Measurements from ENCODE around the gene AKAP11.
A peak's percentile ranks its signal among the peaks of the same experiment; 100 is the strongest.

Gene AKAP11

DNA sequence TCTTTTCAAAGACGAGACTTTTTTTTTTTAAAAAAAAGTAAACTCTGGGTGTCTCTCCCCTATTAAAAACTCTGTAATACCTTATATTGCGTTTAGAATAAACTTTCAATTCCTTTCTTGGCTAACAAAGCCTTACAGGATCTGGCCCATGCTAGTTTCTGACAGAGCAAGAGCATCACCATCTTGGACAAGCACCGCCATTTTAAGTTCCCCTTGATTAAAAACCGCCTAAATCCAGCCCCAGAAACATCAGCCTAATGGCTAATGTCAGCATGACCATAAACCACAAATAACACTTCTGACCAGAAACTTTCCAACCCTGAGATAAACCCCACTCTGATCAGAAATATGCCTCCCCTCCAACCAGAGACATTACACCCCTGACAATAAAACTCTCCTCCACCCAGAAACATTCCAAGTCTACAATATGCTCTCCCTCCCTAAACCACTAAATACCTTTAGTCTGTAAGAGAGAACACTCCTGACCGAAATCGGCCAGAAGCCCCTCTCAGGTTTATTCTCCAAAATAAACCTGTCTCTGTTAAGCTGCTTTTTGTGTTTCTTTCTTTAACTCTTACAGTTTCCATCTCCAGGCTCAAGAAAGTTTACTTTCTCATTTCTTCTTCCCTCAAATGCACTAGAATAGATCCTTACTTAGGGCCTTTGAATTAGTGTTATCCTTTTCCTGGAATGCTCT is 1.6 kb upstream of the AKAP11 start:
- H3K4me3 ChIP-seq (ENCODE audit: low read depth, low read length): no peak overlapping the region
- TF ChIP-seq, protein P1, sequence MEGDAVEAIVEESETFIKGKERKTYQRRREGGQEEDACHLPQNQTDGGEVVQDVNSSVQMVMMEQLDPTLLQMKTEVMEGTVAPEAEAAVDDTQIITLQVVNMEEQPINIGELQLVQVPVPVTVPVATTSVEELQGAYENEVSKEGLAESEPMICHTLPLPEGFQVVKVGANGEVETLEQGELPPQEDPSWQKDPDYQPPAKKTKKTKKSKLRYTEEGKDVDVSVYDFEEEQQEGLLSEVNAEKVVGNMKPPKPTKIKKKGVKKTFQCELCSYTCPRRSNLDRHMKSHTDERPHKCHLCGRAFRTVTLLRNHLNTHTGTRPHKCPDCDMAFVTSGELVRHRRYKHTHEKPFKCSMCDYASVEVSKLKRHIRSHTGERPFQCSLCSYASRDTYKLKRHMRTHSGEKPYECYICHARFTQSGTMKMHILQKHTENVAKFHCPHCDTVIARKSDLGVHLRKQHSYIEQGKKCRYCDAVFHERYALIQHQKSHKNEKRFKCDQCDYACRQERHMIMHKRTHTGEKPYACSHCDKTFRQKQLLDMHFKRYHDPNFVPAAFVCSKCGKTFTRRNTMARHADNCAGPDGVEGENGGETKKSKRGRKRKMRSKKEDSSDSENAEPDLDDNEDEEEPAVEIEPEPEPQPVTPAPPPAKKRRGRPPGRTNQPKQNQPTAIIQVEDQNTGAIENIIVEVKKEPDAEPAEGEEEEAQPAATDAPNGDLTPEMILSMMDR (IDR thresholded peaks at IDR 0.05; ENCODE audit: low read depth, low read length): no peak
- TF ChIP-seq, protein P2, sequence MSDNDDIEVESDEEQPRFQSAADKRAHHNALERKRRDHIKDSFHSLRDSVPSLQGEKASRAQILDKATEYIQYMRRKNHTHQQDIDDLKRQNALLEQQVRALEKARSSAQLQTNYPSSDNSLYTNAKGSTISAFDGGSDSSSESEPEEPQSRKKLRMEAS (IDR thresholded peaks at IDR 0.05; ENCODE audit: low read depth, low read length): no peak
- no peak for TF ChIP-seq POLR2A (IDR thresholded peaks at IDR 0.05; ENCODE audit: extremely low read depth, insufficient read length)
- no peak for TF ChIP-seq MYC (IDR thresholded peaks at IDR 0.05; ENCODE audit: low read depth, low read length)
- no peak for DNase-seq (ENCODE audit: low read depth)

DNA sequence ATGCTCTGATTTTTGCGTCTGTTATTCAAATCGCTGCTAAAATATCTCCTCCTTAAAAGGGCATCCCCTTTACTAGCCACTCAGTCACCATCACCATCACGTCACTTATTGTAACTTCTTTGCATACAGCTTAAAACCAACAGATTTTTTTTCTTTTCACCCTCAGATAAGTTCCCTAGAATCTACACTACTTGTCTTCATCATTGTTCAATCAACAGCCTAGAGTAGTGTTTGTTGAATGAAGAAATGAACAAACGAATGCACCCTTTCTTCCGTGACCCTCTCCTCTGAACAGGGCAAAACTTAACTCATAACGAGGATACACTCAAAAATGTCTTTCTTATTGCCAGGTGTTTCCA is 1.1 kb upstream of the AKAP11 start:
- DNase-seq (ENCODE audit: low read depth): no peak
- peak overlapping the region; percentile 47 for H3K4me3 ChIP-seq (ENCODE audit: low read depth, low read length)
- TF ChIP-seq, protein P2 (IDR thresholded peaks at IDR 0.05; ENCODE audit: low read depth, low read length): no peak
- TF ChIP-seq, protein P1 (IDR thresholded peaks at IDR 0.05; ENCODE audit: low read depth, low read length): no peak
- no peak for TF ChIP-seq MYC (IDR thresholded peaks at IDR 0.05; ENCODE audit: low read depth, low read length)
- no peak for TF ChIP-seq POLR2A (IDR thresholded peaks at IDR 0.05; ENCODE audit: extremely low read depth, insufficient read length)

DNA sequence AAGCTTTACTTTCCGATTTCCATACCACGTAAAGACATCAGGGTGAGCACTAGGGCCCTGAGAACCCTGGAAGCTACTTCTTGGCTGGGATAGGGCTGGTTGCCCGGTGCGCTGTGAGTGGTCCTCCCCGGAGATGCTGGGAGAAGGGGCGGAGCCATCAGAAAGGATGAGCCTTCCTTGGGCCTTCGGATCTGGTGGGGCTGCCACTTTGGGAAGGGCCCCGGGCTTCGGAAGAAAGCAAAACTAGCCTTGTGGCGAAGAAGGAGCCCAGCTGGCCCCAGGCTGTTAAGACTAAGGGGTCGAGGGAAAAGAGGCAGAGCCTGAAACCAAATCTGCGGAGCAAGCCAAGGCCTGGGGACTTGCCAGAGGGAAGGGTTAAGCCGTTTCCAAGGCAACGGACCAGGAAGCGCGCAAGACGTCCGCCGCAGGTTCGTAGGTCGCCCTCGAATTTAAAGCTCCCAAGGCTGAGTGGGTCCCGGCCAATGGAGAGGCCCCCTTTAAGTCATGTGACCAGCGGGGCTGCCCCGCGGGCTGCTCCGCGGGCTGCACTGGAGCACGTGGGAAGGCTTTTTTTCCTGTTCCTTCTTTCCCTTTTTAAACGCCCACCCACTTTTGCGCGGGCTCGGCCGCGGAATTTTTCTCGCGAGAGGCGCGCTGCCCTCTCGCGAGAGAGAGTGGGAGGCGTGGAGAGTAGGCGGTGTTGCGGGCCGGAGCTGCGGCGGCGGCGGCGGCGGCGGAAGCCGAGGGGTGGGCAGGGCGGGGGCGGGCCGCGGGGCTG is 426 bp upstream of the AKAP11 start:
- TF ChIP-seq, protein P2 (IDR thresholded peaks at IDR 0.05; ENCODE audit: low read depth, low read length): peak; percentile 100
- peak; percentile 99 for TF ChIP-seq MYC (IDR thresholded peaks at IDR 0.05; ENCODE audit: low read depth, low read length)
- TF ChIP-seq POLR2A (IDR thresholded peaks at IDR 0.05; ENCODE audit: extremely low read depth, insufficient read length): peak; percentile 20
- TF ChIP-seq, protein P1 (IDR thresholded peaks at IDR 0.05; ENCODE audit: low read depth, low read length): no peak
- peak; percentile 97 for DNase-seq (ENCODE audit: low read depth)

DNA sequence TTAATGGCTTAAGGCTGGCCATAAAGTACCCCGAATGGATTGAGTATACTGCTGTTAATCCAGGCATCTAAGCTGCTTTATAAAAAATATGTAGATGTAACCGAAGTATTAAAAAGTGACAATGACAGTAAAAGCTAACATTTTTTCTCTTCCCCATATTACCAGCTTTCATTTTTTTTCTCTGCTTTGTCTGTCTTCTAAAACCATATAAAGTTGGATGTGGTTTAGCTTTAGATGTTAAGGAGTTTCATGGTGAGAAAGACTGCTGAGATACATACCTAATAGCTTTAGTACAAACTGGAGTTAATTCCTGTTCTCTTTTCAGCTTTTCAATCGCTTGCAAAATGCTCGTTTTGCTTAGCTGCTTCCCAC is 838 bp downstream of the AKAP11 start:
- TF ChIP-seq, protein P1 (IDR thresholded peaks at IDR 0.05; ENCODE audit: low read depth, low read length): no peak
- TF ChIP-seq POLR2A (IDR thresholded peaks at IDR 0.05; ENCODE audit: extremely low read depth, insufficient read length) (no peak), MYC (IDR thresholded peaks at IDR 0.05; ENCODE audit: low read depth, low read length) (no peak)
- TF ChIP-seq, protein P2 (IDR thresholded peaks at IDR 0.05; ENCODE audit: low read depth, low read length): no peak
- no peak for DNase-seq (ENCODE audit: low read depth)
- H3K4me3 ChIP-seq (ENCODE audit: low read depth, low read length): peak overlapping the region; percentile 70

More for the DNA sequence above, 426 bp upstream of the AKAP11 start:
- H3K4me3 ChIP-seq (ENCODE audit: low read depth, low read length): peak overlapping the region; percentile 47

DNA sequence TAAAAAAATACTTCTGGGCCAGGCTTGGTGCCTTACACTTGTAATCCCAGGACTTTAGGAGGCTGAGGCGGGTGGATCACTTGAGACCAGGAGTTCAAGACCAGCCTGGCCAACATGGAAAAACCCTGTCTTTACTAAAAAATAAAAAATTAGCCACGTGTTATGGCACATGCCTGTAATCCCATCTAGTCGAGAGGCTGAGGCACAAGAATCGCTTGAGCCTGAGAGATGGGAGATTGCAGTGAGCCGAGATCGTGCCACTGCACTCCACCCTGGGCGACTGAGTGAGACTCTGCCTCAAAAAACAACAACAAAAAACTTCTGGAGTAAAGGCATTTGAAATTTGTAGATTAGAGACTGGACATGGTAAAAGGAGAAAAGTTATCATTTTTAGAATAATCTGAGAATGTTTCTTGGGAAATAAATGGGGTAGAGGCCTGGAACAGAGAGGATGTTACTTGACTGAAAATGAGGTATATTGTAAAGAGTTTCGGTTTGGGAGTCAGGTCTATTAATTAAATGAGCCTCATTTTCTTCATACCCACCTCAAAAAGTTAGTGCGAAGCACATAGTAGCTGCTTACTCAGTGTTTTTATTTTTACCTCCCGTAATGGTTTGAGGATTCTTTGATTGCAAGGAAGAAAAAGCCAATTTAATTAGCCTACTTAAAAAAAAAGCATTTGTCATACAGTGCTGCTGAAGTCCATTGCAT is 2.6 kb downstream of the AKAP11 start:
- TF ChIP-seq, protein P1 (IDR thresholded peaks at IDR 0.05; ENCODE audit: low read depth, low read length): no peak
- no peak for TF ChIP-seq MYC (IDR thresholded peaks at IDR 0.05; ENCODE audit: low read depth, low read length)
- TF ChIP-seq POLR2A (IDR thresholded peaks at IDR 0.05; ENCODE audit: extremely low read depth, insufficient read length): no peak
- TF ChIP-seq, protein P2 (IDR thresholded peaks at IDR 0.05; ENCODE audit: low read depth, low read length): no peak
- DNase-seq (ENCODE audit: low read depth): no peak
- H3K4me3 ChIP-seq (ENCODE audit: low read depth, low read length): no peak overlapping the region
